Uterus (tissue), 4 donors: ENCODE data around the gene NLGN1. TPM values are rescaled to one million over a fixed set of nuclear protein-coding genes. Genes with fewer than 3 reads are reported as not detected.

Source experiments
- DNase-seq, 2 donors: peaks; one replicate each; pipeline ENCODE4 v3.0.0-alpha.2; 2019 to 2020
- H3K27ac ChIP-seq, 2 donors: fragments of 200-600 bp; sonication (generic); 1 replicate in 1 of 2; 2 replicates in 1 of 2; pipeline ENCODE4 v1.5.1; 2016 to 2018
- H3K27me3 ChIP-seq, 2 donors: fragments of 200-600 bp; sonication (generic); one replicate each; pipeline ENCODE4 v1.5.1; 2018 to 2019; ENCODE audit warnings: control low read depth in 1 of 2
- H3K36me3 ChIP-seq, 2 donors: fragments of 200-600 bp; sonication (generic); one replicate each; pipeline ENCODE4 v1.5.1; 2019; ENCODE audit warnings: control low read depth in 1 of 2
- H3K4me1 ChIP-seq, 2 donors: fragments of 200-600 bp; sonication (generic); one replicate each; pipeline ENCODE4 v1.5.1; 2018 to 2019; ENCODE audit warnings: control low read depth in 1 of 2
- H3K4me3 ChIP-seq, 2 donors: fragments of 200-600 bp; sonication (generic); 1 replicate in 1 of 2; 2 replicates in 1 of 2; pipeline ENCODE4 v1.5.1; 2018 to 2019; ENCODE audit warnings: mild to moderate bottlenecking in 1 of 2
- H3K9me3 ChIP-seq, 2 donors: fragments of 200-600 bp; sonication (generic); one replicate each; pipeline ENCODE4 v1.5.1; 2019; ENCODE audit warnings: control low read depth in 1 of 2
- POLR2A ChIP-seq, 2 donors: fragments of 450-650 bp; IDR thresholded peaks; one replicate each; pipeline ENCODE4 v1.6.1; 2016; ENCODE audit warnings: antibody characterized with exemption in 2 of 2, mild to moderate bottlenecking in 1 of 2, moderate library complexity in 1 of 2
- intact Hi-C: fragments of 100-400 bp; cut with DNase I; formaldehyde crosslinking; loops from one replicate; pipeline ENCODE4 v1.15.1; 2023; ENCODE audit warnings: low total_unique reads
- total RNA-seq, 4 donors: library from RNA; depleted of rRNA in 3 of 4; stranded (reverse); fragments of >200 nt in 3 of 4; gene quantifications; one replicate each; pipeline versions ENCODE4 v1.1.0 to v1.2.4, GENCODE V29; 2014 to 2023
- TF ChIP-seq, protein P1 (sequence below), 4 experiments: fragments of 200-600 bp in 2 of 4; fragments of 450-650 bp in 2 of 4; sonication (generic) in 2 of 4; IDR thresholded peaks; one replicate each; pipeline ENCODE4 v1.5.1; 2016 to 2019; ENCODE audit warnings: antibody characterized with exemption in 4 of 4, mild to moderate bottlenecking in 2 of 4, moderate library complexity in 1 of 4
- donor health status: DM: yes; HTN: yes; CAD: no.

The NLGN1 gene
- total RNA-seq, 4 donors from 2014 or later, result 3.6 to 44.8 (median 9.8) TPM

DNA sequence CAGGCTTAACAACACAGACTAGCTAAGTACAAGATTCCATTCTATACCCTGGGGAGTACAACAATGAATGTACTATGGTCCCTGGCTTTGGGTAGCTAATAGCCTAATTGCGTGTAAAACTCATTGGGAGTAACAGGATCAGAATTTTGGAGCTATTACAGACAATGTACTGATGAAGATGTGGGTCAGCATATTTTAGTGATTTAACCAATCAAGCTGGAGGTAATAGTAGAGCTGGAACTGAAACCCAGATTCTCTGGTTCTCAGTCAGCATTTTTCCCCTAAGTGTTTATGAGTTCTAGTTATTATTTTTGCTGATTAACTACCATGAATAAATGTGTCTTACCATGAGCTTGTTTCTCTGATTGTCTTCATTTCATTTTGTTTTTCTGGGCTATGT is 578.7 kb downstream of the NLGN1 start:
- intact Hi-C loops, result no loop called here
- no peak for TF ChIP-seq POLR2A (IDR thresholded peaks at IDR 0.05)
- TF ChIP-seq, protein P1, sequence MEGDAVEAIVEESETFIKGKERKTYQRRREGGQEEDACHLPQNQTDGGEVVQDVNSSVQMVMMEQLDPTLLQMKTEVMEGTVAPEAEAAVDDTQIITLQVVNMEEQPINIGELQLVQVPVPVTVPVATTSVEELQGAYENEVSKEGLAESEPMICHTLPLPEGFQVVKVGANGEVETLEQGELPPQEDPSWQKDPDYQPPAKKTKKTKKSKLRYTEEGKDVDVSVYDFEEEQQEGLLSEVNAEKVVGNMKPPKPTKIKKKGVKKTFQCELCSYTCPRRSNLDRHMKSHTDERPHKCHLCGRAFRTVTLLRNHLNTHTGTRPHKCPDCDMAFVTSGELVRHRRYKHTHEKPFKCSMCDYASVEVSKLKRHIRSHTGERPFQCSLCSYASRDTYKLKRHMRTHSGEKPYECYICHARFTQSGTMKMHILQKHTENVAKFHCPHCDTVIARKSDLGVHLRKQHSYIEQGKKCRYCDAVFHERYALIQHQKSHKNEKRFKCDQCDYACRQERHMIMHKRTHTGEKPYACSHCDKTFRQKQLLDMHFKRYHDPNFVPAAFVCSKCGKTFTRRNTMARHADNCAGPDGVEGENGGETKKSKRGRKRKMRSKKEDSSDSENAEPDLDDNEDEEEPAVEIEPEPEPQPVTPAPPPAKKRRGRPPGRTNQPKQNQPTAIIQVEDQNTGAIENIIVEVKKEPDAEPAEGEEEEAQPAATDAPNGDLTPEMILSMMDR (IDR thresholded peaks at IDR 0.05), result no peak
- Histone ChIP-seq H3K9me3 (no peaks in the 10 kb centered on the region), H3K4me3 (no peak overlapping the region), H3K36me3 (no peaks in the 10 kb centered on the region), H3K4me1 (no peaks in the 10 kb centered on the region), H3K27me3 (no peaks in the 10 kb centered on the region), H3K27ac (no peak overlapping the region)
- DNase-seq, result no peak

DNA sequence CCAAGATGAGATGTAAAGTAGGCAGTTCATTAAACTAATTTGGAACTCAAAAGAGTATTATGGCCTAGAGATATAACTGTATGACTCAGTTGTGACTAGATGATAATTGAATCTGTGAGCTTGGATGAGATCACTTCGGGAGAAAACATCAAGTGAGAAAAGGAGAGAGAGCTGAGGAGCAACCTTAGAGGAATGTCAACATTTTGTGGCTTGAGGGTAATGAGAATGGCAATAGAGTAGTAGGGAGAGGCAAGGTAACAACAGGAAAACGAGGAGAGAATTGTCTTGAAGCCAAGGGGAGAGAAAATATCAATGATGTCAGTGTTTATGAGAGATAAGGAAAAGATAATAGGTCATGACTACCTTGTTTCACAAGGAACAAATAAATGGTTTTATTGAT is 580.2 kb downstream of the NLGN1 start:
- no peak overlapping the region for H3K27ac ChIP-seq
- no peaks in the 10 kb centered on the region for H3K9me3 ChIP-seq
- no peaks in the 10 kb centered on the region for H3K36me3 ChIP-seq
- TF ChIP-seq, protein P1 (IDR thresholded peaks at IDR 0.05), result no peak
- no peak for TF ChIP-seq POLR2A (IDR thresholded peaks at IDR 0.05)
- no peaks in the 10 kb centered on the region for H3K4me1 ChIP-seq
- H3K27me3 ChIP-seq, result no peaks in the 10 kb centered on the region
- no peak for DNase-seq
- H3K4me3 ChIP-seq, result no peak overlapping the region
- intact Hi-C loops, result no loop called here

DNA sequence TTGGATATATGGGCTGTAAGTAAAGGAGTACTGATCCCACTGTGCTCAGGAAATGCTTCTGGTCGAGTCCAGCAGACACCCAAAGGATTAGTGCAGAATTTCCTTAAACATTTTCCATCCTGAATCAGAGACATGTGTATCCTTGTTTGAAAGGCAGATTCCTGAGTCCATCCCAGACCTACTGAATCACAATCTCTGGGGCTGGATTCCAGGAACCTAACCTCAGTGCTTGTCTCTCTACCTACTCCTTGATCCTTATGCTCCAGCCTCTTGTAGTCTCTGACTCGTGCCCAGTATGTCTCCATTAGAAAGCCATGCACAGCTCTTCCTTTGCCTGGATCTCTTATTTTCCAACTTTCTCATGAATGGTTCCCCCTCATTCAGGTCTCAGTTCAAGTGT is 585.8 kb downstream of the NLGN1 start:
- TF ChIP-seq POLR2A (IDR thresholded peaks at IDR 0.05), result no peak
- TF ChIP-seq, protein P1 (IDR thresholded peaks at IDR 0.05), result no peak
- Histone ChIP-seq H3K27me3 (no peaks in the 10 kb centered on the region), H3K9me3 (no peaks in the 10 kb centered on the region), H3K27ac (no peak overlapping the region), H3K4me3 (no peak overlapping the region), H3K4me1 (no peaks in the 10 kb centered on the region), H3K36me3 (no peaks in the 10 kb centered on the region)
- intact Hi-C loops, result no loop called here
- DNase-seq, result no peak

GRCh38 chr3:173986861-173987410 is 589.4 kb downstream of the NLGN1 start:
- intact Hi-C loops, result no loop called here
- no peaks in the 10 kb centered on the region for H3K36me3 ChIP-seq
- no peak overlapping the region for H3K4me3 ChIP-seq
- no peaks in the 10 kb centered on the region for H3K9me3 ChIP-seq
- H3K27ac ChIP-seq, result no peak overlapping the region
- no peak for DNase-seq
- H3K4me1 ChIP-seq, result no peaks in the 10 kb centered on the region
- no peaks in the 10 kb centered on the region for H3K27me3 ChIP-seq
- TF ChIP-seq POLR2A (IDR thresholded peaks at IDR 0.05), result no peak
- TF ChIP-seq, protein P1 (IDR thresholded peaks at IDR 0.05), result no peak

GRCh38 chr3:173988909-173989308 is 591.4 kb downstream of the NLGN1 start:
- no peaks in the 10 kb centered on the region for H3K36me3 ChIP-seq
- TF ChIP-seq, protein P1 (IDR thresholded peaks at IDR 0.05), result no peak
- no peak for TF ChIP-seq POLR2A (IDR thresholded peaks at IDR 0.05)
- H3K4me3 ChIP-seq, result no peak overlapping the region
- no peak overlapping the region for H3K27ac ChIP-seq
- no peaks in the 10 kb centered on the region for H3K27me3 ChIP-seq
- no peak for DNase-seq
- intact Hi-C loops, result no loop called here
- no peaks in the 10 kb centered on the region for H3K4me1 ChIP-seq
- H3K9me3 ChIP-seq, result no peaks in the 10 kb centered on the region
